K562 (cell line): ENCODE measurements around the gene ZNF343. TPM values are rescaled to one million over a fixed set of nuclear protein-coding genes. Genes with fewer than 3 reads are reported as not detected.
A peak's percentile ranks its signal among the peaks of the same experiment; 100 is the strongest.

ENCODE experiments used
- ATF7 ChIP-seq: fragments of 450-650 bp; IDR thresholded peaks from 2 replicates; pipeline ENCODE4 v1.7.1; 2014; ENCODE audit warnings: mild to moderate bottlenecking, moderate library complexity
- CHD1 ChIP-seq: fragments of 200-600 bp; sonication (generic); IDR thresholded peaks from one replicate; pipeline ENCODE4 v1.6.1; 2012; ENCODE audit warnings: mild to moderate bottlenecking, moderate library complexity, low read length, inconsistent platforms
- CREM ChIP-seq: IDR thresholded peaks from 2 replicates; pipeline ENCODE4 v1.6.1; 2014; ENCODE audit warnings: antibody characterized with exemption, low read depth
- ELF1 ChIP-seq: fragments of 200-800 bp; sonication (Bioruptor generic); IDR thresholded peaks from 2 replicates; pipeline ENCODE4 v1.6.1; 2016; ENCODE audit warnings: missing genetic modification characterization, missing compliant biosample characterization
- ELF2 ChIP-seq: fragments of 250-450 bp; sonication (Bioruptor Pico); IDR thresholded peaks from 2 replicates; pipeline ENCODE4 v1.5.0; 2021; ENCODE audit warnings: mild to moderate bottlenecking
- GABPA ChIP-seq: fragments of 200-800 bp; sonication (Bioruptor generic); conservative IDR thresholded peaks from 2 replicates; pipeline ENCODE4 v1.6.1; 2016; ENCODE audit warnings: low read depth, missing genetic modification characterization, missing compliant biosample characterization
- HNRNPH1 ChIP-seq: fragments of 200-400 bp; formaldehyde crosslinking; optimal IDR thresholded peaks from 2 replicates; pipeline ENCODE3; 2017; ENCODE audit warnings: low read depth, mild to moderate bottlenecking, low read length, moderate library complexity
- LCOR ChIP-seq: sonication (generic); formaldehyde crosslinking; IDR thresholded peaks from 2 replicates; pipeline ENCODE4 v1.8.0; 2022; ENCODE audit warnings: mild to moderate bottlenecking, missing genetic modification reagents
- MCM7 ChIP-seq, 2 experiments: fragments of 450-650 bp; IDR thresholded peaks; 2 replicates each; pipeline ENCODE4 v1.6.1; 2016 to 2018
- MNT ChIP-seq, 2 experiments: fragments of 450-650 bp; conservative IDR thresholded peaks; 2 replicates each; pipeline ENCODE4 v1.6.1; 2017; ENCODE audit warnings: mild to moderate bottlenecking in 2 of 2, moderate library complexity in 2 of 2
- NFE2L1 ChIP-seq: fragments of 450-650 bp; IDR thresholded peaks from 2 replicates; pipeline ENCODE4 v1.6.1; 2016; ENCODE audit warnings: missing genetic modification characterization, low read depth, mild to moderate bottlenecking, missing compliant biosample characterization, moderate library complexity, borderline replicate concordance
- NONO ChIP-seq, 2 experiments: fragments of 200-400 bp in 1 of 2; fragments of 450-650 bp in 1 of 2; formaldehyde crosslinking in 1 of 2; IDR thresholded peaks; 2 replicates each; pipeline ENCODE4 v1.6.1; 2017; ENCODE audit warnings: low read depth in 2 of 2, mild to moderate bottlenecking in 2 of 2, moderate library complexity in 2 of 2, low read length in 1 of 2
- PHTF2 ChIP-seq: fragments of 250-450 bp; sonication (Bioruptor Pico); IDR thresholded peaks from 2 replicates; pipeline ENCODE4 v1.5.0; 2021; ENCODE audit warnings: mild to moderate bottlenecking
- POLR2G ChIP-seq: fragments of 200-400 bp; formaldehyde crosslinking; IDR thresholded peaks from 2 replicates; pipeline ENCODE4 v1.6.1; 2017; ENCODE audit warnings: low read depth, mild to moderate bottlenecking, antibody characterized with exemption, low read length, moderate library complexity
- RBM34 ChIP-seq: fragments of 200-400 bp; formaldehyde crosslinking; IDR thresholded peaks from 2 replicates; pipeline ENCODE4 v1.6.1; 2018; ENCODE audit warnings: low read length, borderline replicate concordance; ENCODE audit not compliant: insufficient read depth
- RFX7 ChIP-seq: fragments of 250-450 bp; sonication (Bioruptor Pico); IDR thresholded peaks from 2 replicates; pipeline ENCODE4 v1.5.1; 2021; ENCODE audit warnings: mild to moderate bottlenecking
- SIX5 ChIP-seq, 2 experiments: IDR thresholded peaks; 2 replicates each; pipeline ENCODE4 v1.6.1; 2011; ENCODE audit warnings: low read length in 2 of 2, borderline replicate concordance in 1 of 2, low read depth in 1 of 2, mild to moderate bottlenecking in 1 of 2, moderate library complexity in 1 of 2; ENCODE audit not compliant: insufficient read depth in 1 of 2
- SMAD1 ChIP-seq: fragments of 150-350 bp; IDR thresholded peaks from 2 replicates; pipeline ENCODE4 v1.6.1; 2014; ENCODE audit warnings: low read length, low read depth; ENCODE audit not compliant: partially characterized antibody
- SMAD4 ChIP-seq: fragments of 250-450 bp; sonication (Bioruptor Pico); conservative IDR thresholded peaks from 2 replicates; pipeline ENCODE4 v1.8.0; 2021; ENCODE audit warnings: inconsistent platforms, mild to moderate bottlenecking, moderate library complexity
- SMARCA4 ChIP-seq: fragments of 450-650 bp; IDR thresholded peaks from 2 replicates; pipeline ENCODE4 v1.6.1; 2016
- SUPT5H ChIP-seq: fragments of 450-650 bp; IDR thresholded peaks from 2 replicates; pipeline ENCODE4 v1.6.1; 2016
- TRIM28 ChIP-seq: fragments of 450-650 bp; IDR thresholded peaks from 2 replicates; pipeline ENCODE4 v1.6.1; 2017
- ZNF121 ChIP-seq: sonication (generic); formaldehyde crosslinking; conservative IDR thresholded peaks from 2 replicates; pipeline ENCODE4 v1.8.0; 2022; ENCODE audit warnings: missing genetic modification reagents
- ZNF785 ChIP-seq: fragments of 250-450 bp; sonication (Bioruptor Pico); IDR thresholded peaks from 2 replicates; pipeline ENCODE4 v1.4.0; 2020; ENCODE audit warnings: mild to moderate bottlenecking
- polyA plus RNA-seq, 8 experiments: library from polyadenylated mRNA; depleted of rRNA in 4 of 8; stranded (reverse) in 5 of 8; unstranded in 3 of 8; fragments of >200 nt; fragmentation: Nextera tagmentation in 2 of 8; fragmentation: Illumina TruSeq in 1 of 8; extraction: Ambion mirVana in 2 of 8; extraction: Trizol in 1 of 8; gene quantifications; 2 replicates each; pipeline versions ENCODE4 v1.2.1 to v1.2.3, GENCODE V29; 2011 to 2014; ENCODE audit warnings: inconsistent platforms in 1 of 8, missing spikeins in 1 of 8
- total RNA-seq, 7 experiments: library from RNA; depleted of rRNA in 6 of 7; stranded (reverse); fragments of >200 nt in 6 of 7; fragmentation: Illumina TruSeq in 2 of 7; extraction: Trizol in 2 of 7; gene quantifications; 2 replicates each; pipeline versions ENCODE4 v1.2.1 to v1.2.3, GENCODE V29; 2011 to 2021; ENCODE audit warnings: low replicate concordance in 1 of 7

ZNF343 gene
- total and polyA plus RNA-seq, 9 of the 15 experiments (the other 6 are each of a cell fraction or from before 2014, with no cell fraction given), result 1.4 to 9.8 (median 6.4) TPM

- TF ChIP-seq ZNF121 (CRISPR knock-in tag) (peak; percentile 95), SMARCA4 (no peak), CHD1 (peak; percentile 41), PHTF2 (no peak), LCOR (0 out of 2 replicates have a peak, but pooled peaks have one; percentile 69), RBM34 (no peak), TRIM28 (no peak), SIX5 (IDR thresholded peaks at IDR 0.05; ENCODE audit: borderline replicate concordance in 1 of 2, insufficient read depth in 1 of 2, low read depth in 1 of 2, low read length in 2 of 2) (no peak), NONO (IDR thresholded peaks at IDR 0.05; ENCODE audit: low read depth in 2 of 2, low read length in 1 of 2) (peak; percentile 37 to 66; a peak in 1 of 4 replicates), GABPA (tag) (peak; percentile 54; the same call in 1 of the 2 replicates), NFE2L1 (no peak), RFX7 (CRISPR knock-in tag) (no peak), MNT (conservative IDR thresholded peaks at IDR 0.05) (0 out of 4 replicates have a peak, but pooled peaks of 1 of the 2 experiments have one; percentile 32), SUPT5H (peak; percentile 66), HNRNPH1 (no peak), ELF1 (tag) (peak; percentile 74), MCM7 (IDR thresholded peaks at IDR 0.05) (no peak), SMAD1 (no peak), POLR2G (peak; percentile 84), ELF2 (peak; percentile 44; the same call in 1 of the 2 replicates), ZNF785 (CRISPR knock-in tag) (no peak), ATF7 (0 out of 2 replicates have a peak, but pooled peaks have one; percentile 19), SMAD4 (0 out of 2 replicates have a peak, but pooled peaks have one; percentile 31), CREM (peak; percentile 46; the same call in 1 of the 2 replicates)
These were observed 15.4 kb upstream of the ZNF343 start (continued) for GRCh38 chr20:2523919-2524708.
